Neural progenitor cell (in vitro differentiated cells): ENCODE measurements around the gene PIGA. TPM values are rescaled to one million over a fixed set of nuclear protein-coding genes. Genes with fewer than 3 reads are reported as not detected.

ENCODE experiments used
- total RNA-seq: library from RNA; depleted of rRNA; stranded (reverse); fragments of >200 nt; gene quantifications from 2 replicates; pipeline ENCODE4 v1.2.3, GENCODE V29; 2015; ENCODE audit warnings: low replicate concordance

Gene PIGA
- total RNA-seq, 1 donor from 2014 or later, result 23.9 TPM

Other genes starting within 250 kb of the PIGA start
- gene ASB9, start 65.4 kb downstream of the PIGA start, total RNA-seq, result 0.77 and 1.1 TPM in 2 replicates
- not detected in 2 replicates for gene ASB11, start 19.9 kb downstream of the PIGA start, total RNA-seq
- gene VEGFD, start 48.9 kb upstream of the PIGA start, total RNA-seq, result 0.46 TPM in 1 of 2 replicates, not detected in the other
- 40.2 and 45.0 TPM in 2 replicates for gene PIR, start 157.8 kb upstream of the PIGA start, total RNA-seq
- not detected in 2 replicates for gene BMX, start 165.3 kb upstream of the PIGA start, total RNA-seq